ENCODE results near the gene PRKCA.
"Not testable (repeated sequence)": the region's sequence is repeated elsewhere in the genome, so short reads cannot be mapped to it uniquely, and the experiment has no call there.

Gene PRKCA

DNA sequence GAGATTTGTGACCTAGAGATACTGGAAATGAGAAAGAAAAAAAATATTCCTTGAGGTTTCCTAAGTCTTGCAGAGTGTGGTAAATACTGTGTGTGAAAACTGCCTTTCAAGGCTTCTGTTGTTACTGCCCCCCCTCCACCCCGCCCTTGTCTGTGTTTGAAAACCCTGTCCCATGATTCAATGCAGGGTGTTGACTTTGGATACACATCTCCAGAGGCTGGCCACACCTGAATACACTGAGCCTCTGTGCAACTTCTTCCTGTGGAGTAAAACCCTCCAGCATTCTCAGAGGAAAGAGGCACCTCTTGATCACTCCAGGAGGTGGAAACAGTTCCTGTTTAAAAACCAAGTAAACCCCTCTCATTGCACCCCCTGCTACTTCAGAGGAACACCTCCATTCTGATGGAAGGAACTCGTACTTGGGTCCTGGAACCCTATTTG lies 409.5 kb downstream of the PRKCA start:
- no peak overlapping the region for H2AFZ ChIP-seq (ENCODE audit: low read length, unreplicated experiment)
- H3K4me3 ChIP-seq (ENCODE audit: low read depth, low read length) = no peak overlapping the region
- no peaks in the 10 kb centered on the region for H3K4me1 ChIP-seq (ENCODE audit: control insufficient read depth, insufficient read depth, low read length, unreplicated experiment)
- no peaks in the 10 kb centered on the region for H3K79me2 ChIP-seq (ENCODE audit: control insufficient read depth, insufficient read depth, low read length, unreplicated experiment)
- H3K27ac ChIP-seq (ENCODE audit: low read depth, low read length) = no peak overlapping the region
- H3K36me3 ChIP-seq (ENCODE audit: insufficient read depth, low read length) = no peaks in the 10 kb centered on the region
- no peaks in the 10 kb centered on the region for H3K27me3 ChIP-seq (ENCODE audit: insufficient read depth, low read length)

DNA sequence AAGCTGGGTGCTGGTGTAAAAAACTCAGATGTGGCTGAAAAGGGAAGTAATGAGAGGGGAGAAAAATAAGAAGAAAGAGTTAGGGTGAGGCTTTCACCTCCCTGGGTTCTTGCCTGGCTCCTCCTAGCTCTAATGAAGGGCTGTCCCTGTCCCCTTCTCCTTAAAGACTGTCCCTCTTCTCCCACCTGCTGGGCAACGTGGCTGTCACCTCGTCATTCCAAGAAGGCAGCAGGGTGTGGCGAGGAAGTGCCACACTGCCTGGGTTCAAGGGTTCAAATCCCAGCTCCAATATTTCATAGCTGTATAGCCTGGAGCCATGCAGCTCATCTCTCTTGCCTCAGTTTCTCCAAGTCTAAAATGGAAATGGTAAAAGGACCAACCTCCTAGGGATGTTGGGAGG lies 410.0 kb downstream of the PRKCA start:
- no peaks in the 10 kb centered on the region for H3K4me1 ChIP-seq (ENCODE audit: control insufficient read depth, insufficient read depth, low read length, unreplicated experiment)
- H3K36me3 ChIP-seq (ENCODE audit: insufficient read depth, low read length) = no peaks in the 10 kb centered on the region; the same call in 1 of the 2 replicates
- no peaks in the 10 kb centered on the region for H3K79me2 ChIP-seq (ENCODE audit: control insufficient read depth, insufficient read depth, low read length, unreplicated experiment)
- H3K27ac ChIP-seq (ENCODE audit: low read depth, low read length) = no peak overlapping the region
- no peak overlapping the region for H2AFZ ChIP-seq (ENCODE audit: low read length, unreplicated experiment)
- H3K27me3 ChIP-seq (ENCODE audit: insufficient read depth, low read length) = no peaks in the 10 kb centered on the region
- no peak overlapping the region for H3K4me3 ChIP-seq (ENCODE audit: low read depth, low read length)

DNA sequence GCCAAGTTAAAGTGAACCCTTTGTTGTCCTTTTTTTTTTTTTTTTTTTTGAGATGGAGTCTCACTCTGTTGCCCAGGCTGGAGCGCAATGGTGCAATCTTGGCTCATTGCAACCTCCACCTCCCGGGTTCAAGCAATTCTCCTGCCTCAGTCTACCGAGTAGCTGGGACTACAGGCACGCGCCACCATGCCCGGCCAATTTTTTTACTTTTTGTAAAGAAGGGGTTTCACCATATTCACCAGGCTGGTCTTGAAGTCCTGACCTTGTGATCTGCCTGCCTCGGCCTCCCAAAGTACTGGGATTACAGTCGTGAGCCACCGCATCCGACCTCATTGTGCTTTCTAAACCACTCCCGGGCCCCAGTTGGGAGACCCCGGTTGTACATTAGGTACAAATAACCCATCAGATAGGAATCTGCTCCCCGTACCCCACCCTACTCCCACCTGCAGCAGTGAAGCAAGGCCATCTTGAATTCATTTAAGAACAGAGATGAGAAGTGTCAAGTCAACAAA lies 410.7 kb downstream of the PRKCA start:
- not testable (repeated sequence) for H3K79me2 ChIP-seq (ENCODE audit: control insufficient read depth, insufficient read depth, low read length, unreplicated experiment); H3K36me3 ChIP-seq (ENCODE audit: insufficient read depth, low read length); H3K4me3 ChIP-seq (ENCODE audit: low read depth, low read length); H2AFZ ChIP-seq (ENCODE audit: low read length, unreplicated experiment); H3K27me3 ChIP-seq (ENCODE audit: insufficient read depth, low read length); H3K27ac ChIP-seq (ENCODE audit: low read depth, low read length); H3K4me1 ChIP-seq (ENCODE audit: control insufficient read depth, insufficient read depth, low read length, unreplicated experiment)

DNA sequence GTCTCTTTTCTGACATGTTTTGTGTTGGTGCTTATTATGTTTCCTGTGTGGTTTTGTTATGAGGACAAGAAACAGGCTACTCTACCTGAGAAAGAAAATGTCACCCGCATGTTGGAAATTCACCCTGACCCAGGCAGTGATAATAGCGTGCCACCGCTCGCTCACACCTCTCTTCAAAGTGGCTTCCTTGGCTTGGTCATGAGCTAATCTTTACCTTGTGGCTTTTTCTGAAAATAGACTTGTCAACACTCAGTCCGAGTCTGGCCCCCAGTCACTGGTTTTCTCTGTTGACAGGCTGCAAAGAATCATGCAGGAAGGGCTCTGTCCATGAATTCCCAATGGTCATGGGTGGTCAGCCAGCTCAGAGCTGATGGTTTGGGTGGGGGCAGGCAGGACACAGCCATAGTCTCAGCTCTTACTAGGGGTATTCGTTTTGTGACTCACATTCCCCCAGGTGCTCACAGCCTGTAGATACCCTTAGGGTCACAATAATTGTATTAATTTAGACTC lies 411.2 kb downstream of the PRKCA start:
- H3K4me3 ChIP-seq (ENCODE audit: low read depth, low read length) = no peak overlapping the region
- H3K36me3 ChIP-seq (ENCODE audit: insufficient read depth, low read length) = no peaks in the 10 kb centered on the region; the same call in 1 of the 2 replicates
- H2AFZ ChIP-seq (ENCODE audit: low read length, unreplicated experiment) = no peak overlapping the region
- no peaks in the 10 kb centered on the region for H3K27me3 ChIP-seq (ENCODE audit: insufficient read depth, low read length)
- no peak overlapping the region for H3K27ac ChIP-seq (ENCODE audit: low read depth, low read length)
- H3K79me2 ChIP-seq (ENCODE audit: control insufficient read depth, insufficient read depth, low read length, unreplicated experiment) = no peaks in the 10 kb centered on the region
- H3K4me1 ChIP-seq (ENCODE audit: control insufficient read depth, insufficient read depth, low read length, unreplicated experiment) = no peaks in the 10 kb centered on the region

DNA sequence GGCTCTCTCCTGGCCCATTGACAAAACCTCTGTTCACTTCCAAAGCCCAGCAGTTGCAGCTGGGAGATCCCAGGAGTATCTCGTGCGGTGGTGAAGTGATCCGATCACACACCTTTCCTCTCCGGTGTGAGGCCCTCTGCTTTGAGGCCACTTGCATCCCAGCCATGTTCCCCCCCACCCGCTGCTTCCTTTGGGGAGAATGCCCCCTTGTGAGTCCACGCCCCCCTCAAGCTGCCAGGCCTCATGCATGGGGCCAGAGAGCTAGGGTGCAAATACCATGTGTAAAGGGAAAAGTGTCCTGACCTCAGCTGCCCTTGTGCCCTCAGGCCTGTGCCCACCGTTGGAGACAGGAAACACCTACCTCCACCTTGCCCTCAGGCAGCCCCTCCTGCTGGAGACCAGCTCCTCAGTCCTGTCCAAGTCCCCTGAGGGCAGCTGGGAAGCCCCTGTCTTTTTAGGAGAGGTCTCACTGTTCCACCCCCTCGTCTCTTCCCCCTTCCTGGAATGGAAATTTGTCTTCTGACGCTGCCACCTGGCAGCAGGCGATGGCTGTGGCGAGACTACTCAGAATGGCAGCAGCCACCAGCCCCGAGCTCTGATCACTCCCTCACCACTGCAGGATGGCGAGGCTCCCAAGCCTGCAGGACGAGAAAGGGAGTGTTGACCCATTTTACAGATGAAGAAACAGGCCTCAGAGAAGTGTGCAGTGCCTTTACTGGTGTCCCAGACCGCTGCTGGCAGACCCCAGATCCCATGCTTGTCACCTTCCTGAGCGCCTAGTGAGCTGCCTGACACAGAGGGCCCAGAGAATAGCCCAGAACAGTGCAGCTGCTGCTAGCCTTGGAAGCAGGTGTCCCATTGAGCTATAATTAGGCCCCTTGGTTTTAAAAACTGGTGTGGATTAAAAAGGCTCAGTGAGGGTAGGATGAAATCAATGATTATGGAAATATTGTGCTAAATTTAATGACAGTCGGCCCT lies 411.9 kb downstream of the PRKCA start:
- H3K27ac ChIP-seq (ENCODE audit: low read depth, low read length) = no peak overlapping the region
- no peak overlapping the region for H3K4me3 ChIP-seq (ENCODE audit: low read depth, low read length)
- no peaks in the 10 kb centered on the region for H3K4me1 ChIP-seq (ENCODE audit: control insufficient read depth, insufficient read depth, low read length, unreplicated experiment)
- H3K79me2 ChIP-seq (ENCODE audit: control insufficient read depth, insufficient read depth, low read length, unreplicated experiment) = no peaks in the 10 kb centered on the region
- no peak overlapping the region for H2AFZ ChIP-seq (ENCODE audit: low read length, unreplicated experiment)
- no peaks in the 10 kb centered on the region; the same call in 1 of the 2 replicates for H3K36me3 ChIP-seq (ENCODE audit: insufficient read depth, low read length)
- H3K27me3 ChIP-seq (ENCODE audit: insufficient read depth, low read length) = no peaks in the 10 kb centered on the region

DNA sequence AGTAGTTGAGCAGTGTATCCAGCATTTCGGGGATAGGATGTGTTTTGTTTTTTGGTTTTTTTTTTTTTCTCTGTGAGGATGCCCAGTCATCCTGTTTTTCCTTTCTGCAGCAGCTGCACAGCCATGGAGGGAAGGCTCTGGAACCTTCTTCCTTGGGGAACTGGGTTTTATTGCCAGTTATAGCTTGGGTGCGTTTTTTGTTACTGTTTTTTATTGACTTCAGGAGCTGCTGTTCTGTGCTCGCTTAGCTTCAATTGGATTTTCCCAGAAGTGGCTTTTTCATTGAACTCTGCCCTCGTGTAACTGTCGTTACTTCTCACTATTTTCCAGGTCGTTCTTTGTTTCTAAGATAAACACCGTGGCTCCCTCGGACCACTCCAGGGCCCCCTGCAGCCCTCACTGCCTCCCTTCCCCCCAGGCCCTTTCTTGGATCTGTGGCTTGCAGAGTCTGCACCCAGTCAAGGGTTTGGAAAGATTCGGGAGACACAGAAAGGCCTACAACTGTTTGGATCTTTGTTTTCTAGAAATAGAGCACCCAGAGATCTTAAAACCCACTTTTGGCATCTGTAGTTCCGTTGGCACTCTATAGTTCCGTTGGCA lies 412.8 kb downstream of the PRKCA start:
- no peaks in the 10 kb centered on the region for H3K4me1 ChIP-seq (ENCODE audit: control insufficient read depth, insufficient read depth, low read length, unreplicated experiment)
- no peak overlapping the region for H2AFZ ChIP-seq (ENCODE audit: low read length, unreplicated experiment)
- no peak overlapping the region for H3K4me3 ChIP-seq (ENCODE audit: low read depth, low read length)
- no peaks in the 10 kb centered on the region; the same call in 1 of the 2 replicates for H3K36me3 ChIP-seq (ENCODE audit: insufficient read depth, low read length)
- H3K27ac ChIP-seq (ENCODE audit: low read depth, low read length) = no peak overlapping the region
- H3K79me2 ChIP-seq (ENCODE audit: control insufficient read depth, insufficient read depth, low read length, unreplicated experiment) = no peaks in the 10 kb centered on the region
- no peaks in the 10 kb centered on the region for H3K27me3 ChIP-seq (ENCODE audit: insufficient read depth, low read length)

DNA sequence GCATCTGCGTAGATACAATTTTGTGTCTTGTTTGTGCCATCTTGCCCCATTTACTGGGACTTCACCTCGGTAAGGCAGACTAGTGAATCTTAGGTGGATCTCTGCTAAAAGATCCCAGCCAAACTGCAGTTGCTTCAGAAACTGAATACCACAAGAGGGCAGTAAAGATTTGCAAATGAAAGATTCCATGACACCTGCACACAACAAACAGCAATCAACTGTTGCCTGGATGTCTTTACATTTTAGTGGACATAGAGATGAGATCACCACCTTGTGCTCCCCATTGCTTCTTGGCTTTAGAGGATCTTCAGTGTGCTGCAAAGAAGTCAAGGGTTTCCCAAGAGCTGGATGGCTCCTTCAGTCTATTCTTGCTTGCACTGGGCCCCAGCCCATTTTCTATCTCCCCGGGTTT lies 413.3 kb downstream of the PRKCA start:
- H3K4me1 ChIP-seq (ENCODE audit: control insufficient read depth, insufficient read depth, low read length, unreplicated experiment) = no peaks in the 10 kb centered on the region

DNA sequence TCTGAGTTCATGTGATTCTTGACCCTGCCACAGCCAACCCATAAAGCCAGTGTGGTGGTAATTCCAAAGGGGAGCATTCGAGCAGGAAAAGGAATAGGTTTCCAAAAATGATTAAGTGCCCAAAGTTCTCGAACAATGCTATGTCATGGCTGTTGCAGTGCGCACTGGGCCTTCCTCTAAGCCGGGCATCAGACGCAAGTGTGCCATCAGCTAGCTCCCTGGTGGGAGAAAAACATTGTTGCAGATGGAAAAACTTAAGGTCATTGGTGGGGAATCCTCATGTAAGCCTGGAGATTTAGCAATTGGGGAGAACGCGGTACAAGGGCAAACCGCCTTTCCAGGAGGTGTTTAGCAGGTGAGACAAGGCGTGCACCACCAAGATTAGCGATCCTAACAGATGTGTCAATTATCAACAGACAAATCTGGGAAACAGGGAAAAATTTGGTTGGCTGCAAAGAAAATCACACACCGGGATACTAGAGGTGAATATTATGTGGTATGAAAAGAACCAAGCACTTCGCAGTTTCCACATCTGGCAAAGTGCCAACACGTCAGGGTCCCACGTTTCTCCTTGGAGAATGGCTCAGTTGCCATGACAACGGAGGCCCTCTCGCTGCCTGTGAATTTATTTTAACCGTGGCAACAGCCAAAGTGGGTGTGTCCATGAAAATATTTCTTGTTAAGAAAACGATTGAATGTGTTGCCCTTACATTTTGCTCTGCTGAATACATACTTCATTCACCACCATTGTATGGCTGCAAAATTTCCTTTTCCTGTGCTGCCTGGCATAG lies 414.0 kb downstream of the PRKCA start:
- Histone ChIP-seq H3K27ac (ENCODE audit: low read depth, low read length) (no peak overlapping the region), H3K36me3 (ENCODE audit: insufficient read depth, low read length) (no peaks in the 10 kb centered on the region; the same call in 1 of the 2 replicates), H2AFZ (ENCODE audit: low read length, unreplicated experiment) (no peak overlapping the region), H3K4me1 (ENCODE audit: control insufficient read depth, insufficient read depth, low read length, unreplicated experiment) (no peaks in the 10 kb centered on the region), H3K27me3 (ENCODE audit: insufficient read depth, low read length) (no peaks in the 10 kb centered on the region), H3K79me2 (ENCODE audit: control insufficient read depth, insufficient read depth, low read length, unreplicated experiment) (no peaks in the 10 kb centered on the region), H3K4me3 (ENCODE audit: low read depth, low read length) (no peak overlapping the region)

More for the DNA sequence above, 413.3 kb downstream of the PRKCA start:
- Histone ChIP-seq H3K79me2 (ENCODE audit: control insufficient read depth, insufficient read depth, low read length, unreplicated experiment) (no peaks in the 10 kb centered on the region), H2AFZ (ENCODE audit: low read length, unreplicated experiment) (no peak overlapping the region), H3K27me3 (ENCODE audit: insufficient read depth, low read length) (no peaks in the 10 kb centered on the region), H3K36me3 (ENCODE audit: insufficient read depth, low read length) (no peaks in the 10 kb centered on the region; the same call in 1 of the 2 replicates), H3K4me3 (ENCODE audit: low read depth, low read length) (no peak overlapping the region), H3K27ac (ENCODE audit: low read depth, low read length) (no peak overlapping the region)

DNA sequence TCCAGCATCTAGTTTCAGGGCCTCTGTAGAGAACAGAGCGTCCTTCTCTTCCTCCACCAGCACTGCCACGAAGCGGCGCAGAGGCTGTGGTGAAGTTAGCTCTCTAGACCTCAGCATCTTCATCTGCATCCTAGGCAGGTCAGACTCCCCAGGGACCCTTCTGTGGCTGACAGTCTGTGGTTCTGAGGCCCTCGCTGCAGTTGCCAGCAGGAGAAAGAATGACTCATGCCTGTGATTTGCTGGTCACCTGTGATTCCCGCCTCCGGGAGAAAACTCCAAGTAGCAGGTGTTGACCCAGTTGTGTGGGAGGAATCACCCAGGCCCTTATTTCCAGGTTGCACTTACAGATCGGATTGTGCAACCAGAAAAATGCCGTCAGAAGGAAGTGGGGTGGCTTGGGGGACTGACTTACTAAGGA lies 415.2 kb downstream of the PRKCA start:
- Histone ChIP-seq H3K36me3 (ENCODE audit: insufficient read depth, low read length) (no peaks in the 10 kb centered on the region; the same call in 1 of the 2 replicates), H3K4me1 (ENCODE audit: control insufficient read depth, insufficient read depth, low read length, unreplicated experiment) (no peaks in the 10 kb centered on the region), H3K27ac (ENCODE audit: low read depth, low read length) (no peak overlapping the region), H3K79me2 (ENCODE audit: control insufficient read depth, insufficient read depth, low read length, unreplicated experiment) (no peaks in the 10 kb centered on the region), H3K27me3 (ENCODE audit: insufficient read depth, low read length) (no peaks in the 10 kb centered on the region), H3K4me3 (ENCODE audit: low read depth, low read length) (no peak overlapping the region), H2AFZ (ENCODE audit: low read length, unreplicated experiment) (no peak overlapping the region)

DNA sequence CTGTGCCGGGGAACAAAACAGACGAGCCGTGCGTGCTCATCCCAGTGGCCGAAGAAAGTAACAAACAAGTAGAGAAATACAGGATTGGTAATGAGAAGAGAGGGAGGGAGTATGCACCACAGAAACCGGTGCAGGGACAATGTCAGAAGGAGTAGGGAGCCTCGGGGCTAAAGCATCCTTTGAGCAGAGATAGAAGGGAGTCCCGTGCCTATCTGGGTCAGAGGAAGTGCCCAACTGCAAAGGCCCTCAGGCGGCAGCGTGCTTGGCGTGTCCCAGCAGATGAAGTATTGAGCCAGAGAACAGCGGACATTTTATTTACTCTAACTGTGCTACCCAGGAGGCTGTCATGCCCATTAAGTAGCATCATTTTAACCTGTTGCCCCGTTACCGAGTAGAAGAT lies 417.6 kb downstream of the PRKCA start:
- no peak overlapping the region for H2AFZ ChIP-seq (ENCODE audit: low read length, unreplicated experiment)
- no peaks in the 10 kb centered on the region for H3K27me3 ChIP-seq (ENCODE audit: insufficient read depth, low read length)
- H3K27ac ChIP-seq (ENCODE audit: low read depth, low read length) = no peak overlapping the region
- no peak overlapping the region for H3K4me3 ChIP-seq (ENCODE audit: low read depth, low read length)
- H3K79me2 ChIP-seq (ENCODE audit: control insufficient read depth, insufficient read depth, low read length, unreplicated experiment) = no peaks in the 10 kb centered on the region
- H3K4me1 ChIP-seq (ENCODE audit: control insufficient read depth, insufficient read depth, low read length, unreplicated experiment) = peaks cover 16% of the 10 kb centered on the region
- H3K36me3 ChIP-seq (ENCODE audit: insufficient read depth, low read length) = no peaks in the 10 kb centered on the region; the same call in 1 of the 2 replicates

All from ACC112 (cell line).